ENCODE results near the gene IFNA14.
A peak's percentile ranks its signal among the peaks of the same experiment; 100 is the strongest.
"Not testable (repeated sequence)": the region's sequence is repeated elsewhere in the genome, so short reads cannot be mapped to it uniquely, and the experiment has no call there.

The IFNA14 gene

GRCh38 chr9:21213411-21214326 lies 26.1 kb downstream of the IFNA14 start:
- not testable (repeated sequence) for DNase-seq

GRCh38 chr9:21212160-21212559 lies 27.6 kb downstream of the IFNA14 start:
- not testable (repeated sequence) for DNase-seq

GRCh38 chr9:21210782-21211181 lies 29.0 kb downstream of the IFNA14 start:
- DNase-seq = not testable (repeated sequence)

GRCh38 chr9:21210311-21210710 lies 29.5 kb downstream of the IFNA14 start:
- DNase-seq = no peak

GRCh38 chr9:21207043-21207442 lies 32.8 kb downstream of the IFNA14 start, which contains the start of gene IFNA10:
TSS of gene IFNA10 (minus strand) at chr9:21207143. CDS start at chr9:21207097, 46 bp downstream.
- not testable (repeated sequence) for DNase-seq

GRCh38 chr9:21205204-21205603 lies 34.6 kb downstream of the IFNA14 start:
- DNase-seq = no peak

- not testable (repeated sequence) for DNase-seq
These were observed 37.7 kb downstream of the IFNA14 start, which contains the start of gene IFNA7 for GRCh38 chr9:21202105-21202504. TSS of gene IFNA7 (minus strand) at chr9:21202205. CDS start at chr9:21202165, 40 bp downstream.

GRCh38 chr9:21194867-21195776 lies 44.7 kb downstream of the IFNA14 start:
- peak in 1 of 2 donors; percentile 54 for DNase-seq

Measured in bone marrow (tissue), 2 donors.